PC-9 (cell line): ENCODE measurements around the gene BPIFB3.

Source experiments
- CTCF ChIP-seq: fragments of 200-600 bp; sonication (generic); conservative IDR thresholded peaks from 2 replicates; pipeline ENCODE4 v1.6.1; 2017; ENCODE audit warnings: mixed run types, antibody characterized with exemption, mild to moderate bottlenecking, moderate library complexity
- EZH2 ChIP-seq: fragments of 200-600 bp; sonication (generic); IDR thresholded peaks from 2 replicates; pipeline ENCODE4 v1.8.0; 2017; ENCODE audit warnings: antibody characterized with exemption, low read depth

GRCh38 chr20:33059136-33059535, 5.4 kb downstream of the BPIFB3 start:
- TF ChIP-seq CTCF (no peak), EZH2 (no peak)
